ENCODE measurements around the gene CACNG3.
"Not testable (repeated sequence)": the region's sequence is repeated elsewhere in the genome, so short reads cannot be mapped to it uniquely, and the experiment has no call there.

CACNG3 gene

GRCh38 chr16:24279982-24280515 is 23.9 kb downstream of the CACNG3 start:
- no peak for DNase-seq (ENCODE audit: low spot score)

GRCh38 chr16:24281466-24281865 is 25.3 kb downstream of the CACNG3 start:
- no peak for DNase-seq (ENCODE audit: low spot score)

GRCh38 chr16:24282141-24282540 is 26.0 kb downstream of the CACNG3 start:
- no peak for DNase-seq (ENCODE audit: low spot score)

GRCh38 chr16:24286741-24287405 is 30.7 kb downstream of the CACNG3 start:
- no peak for DNase-seq (ENCODE audit: low spot score)

GRCh38 chr16:24288516-24288915 is 32.4 kb downstream of the CACNG3 start:
- peak; percentile 68 for DNase-seq (ENCODE audit: low spot score)

- DNase-seq (ENCODE audit: low spot score), result no peak
Measured at GRCh38 chr16:24289166-24289700, 33.1 kb downstream of the CACNG3 start.

GRCh38 chr16:24291932-24292331 is 35.8 kb downstream of the CACNG3 start:
- no peak for DNase-seq (ENCODE audit: low spot score)

GRCh38 chr16:24294131-24294530 is 38.0 kb downstream of the CACNG3 start:
- no peak for DNase-seq (ENCODE audit: low spot score)

GRCh38 chr16:24297375-24297774 is 41.2 kb downstream of the CACNG3 start:
- no peak for DNase-seq (ENCODE audit: low spot score)

GRCh38 chr16:24298548-24299167 is 42.5 kb downstream of the CACNG3 start:
- no peak for DNase-seq (ENCODE audit: low spot score)

- not testable (repeated sequence) for DNase-seq (ENCODE audit: low spot score)
Measured at GRCh38 chr16:24300750-24301149, 44.6 kb downstream of the CACNG3 start.

GRCh38 chr16:24302636-24303035 is 46.5 kb downstream of the CACNG3 start:
- no peak for DNase-seq (ENCODE audit: low spot score)

- no peak for DNase-seq (ENCODE audit: low spot score)
Measured at GRCh38 chr16:24308200-24308599, 52.1 kb downstream of the CACNG3 start.

GRCh38 chr16:24309258-24310142 is 53.4 kb downstream of the CACNG3 start:
- no peak for DNase-seq (ENCODE audit: low spot score)

- DNase-seq (ENCODE audit: low spot score), result no peak
Measured at GRCh38 chr16:24315343-24315742, 59.2 kb downstream of the CACNG3 start.

- DNase-seq (ENCODE audit: low spot score), result no peak
Measured at GRCh38 chr16:24318680-24319079, 62.5 kb downstream of the CACNG3 start.

- DNase-seq (ENCODE audit: low spot score), result no peak
Measured at GRCh38 chr16:24319126-24319814, 63.1 kb downstream of the CACNG3 start.

- DNase-seq (ENCODE audit: low spot score), result no peak
Measured at GRCh38 chr16:24322106-24322505, 66.0 kb downstream of the CACNG3 start.

- no peak for DNase-seq (ENCODE audit: low spot score)
Measured at GRCh38 chr16:24324421-24324820, 68.3 kb downstream of the CACNG3 start.

GRCh38 chr16:24328835-24329452 is 72.8 kb downstream of the CACNG3 start:
- no peak for DNase-seq (ENCODE audit: low spot score)

- no peak for DNase-seq (ENCODE audit: low spot score)
Measured at GRCh38 chr16:24332178-24332577, 76.0 kb downstream of the CACNG3 start.
